DMS114 treated with DMSO at 0.1 percent for 48 hours (cell line): ENCODE data around the gene ALDH18A1.

ENCODE experiments used
- DNase-seq: peaks from one replicate; lab custom pipeline; 2025; ENCODE audit not compliant: unreplicated experiment; lab: John Stamatoyannopoulos, UW

ALDH18A1 gene

DNA sequence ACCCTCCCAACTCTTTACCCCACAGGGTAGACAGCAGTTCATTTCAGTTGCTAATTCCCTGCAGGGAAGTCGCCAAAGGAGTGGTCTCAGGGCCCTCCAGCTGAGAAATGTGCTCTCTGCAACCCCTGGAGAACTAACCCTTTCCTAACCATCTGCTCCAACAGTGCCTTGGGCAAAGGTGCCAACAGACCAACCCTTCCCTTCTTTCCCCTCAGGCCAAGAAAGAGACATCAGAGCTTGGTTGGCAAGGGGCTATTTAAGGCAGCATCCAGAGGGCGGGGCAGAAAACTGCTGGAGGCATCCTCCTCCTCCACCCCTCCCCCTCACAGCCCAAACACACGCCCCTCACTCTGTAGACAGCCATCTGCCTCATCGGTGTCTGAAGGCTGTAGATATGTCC is 97.0 kb downstream of the ALDH18A1 start:
- no peak for DNase-seq

DNA sequence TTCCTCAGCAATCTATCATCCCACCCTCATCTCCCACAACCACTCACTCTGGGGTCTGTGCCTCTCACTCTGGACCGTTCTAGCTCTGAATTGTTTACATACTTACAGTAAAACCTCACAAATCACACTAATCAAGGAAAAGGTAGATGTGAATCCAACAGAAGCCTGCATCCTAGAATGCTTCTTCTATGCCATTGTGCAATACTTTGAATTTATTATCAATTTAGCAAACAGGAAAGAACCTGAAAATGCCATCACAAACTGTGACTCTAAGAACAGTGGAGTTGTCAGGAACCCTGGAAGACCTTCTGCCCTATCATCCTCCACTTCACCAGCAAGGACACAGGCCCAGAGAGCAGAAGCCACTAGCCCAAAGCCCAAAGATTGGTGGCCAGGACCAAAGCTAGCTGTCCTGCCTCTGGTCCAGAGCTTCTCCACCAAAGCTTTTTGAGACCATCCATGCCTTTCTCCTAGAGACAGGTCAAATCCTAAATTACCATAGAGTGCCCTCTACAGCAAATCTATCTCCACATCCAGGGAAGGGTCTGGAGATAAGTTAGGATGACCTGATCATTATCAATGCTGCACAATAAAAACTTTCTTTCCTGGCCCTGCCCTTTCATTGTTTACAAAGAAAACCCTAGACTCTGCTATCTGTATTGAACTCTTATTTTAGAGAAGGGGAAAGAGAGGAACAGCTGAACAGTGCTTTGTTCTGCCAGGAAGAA is 97.8 kb downstream of the ALDH18A1 start:
- DNase-seq, result no peak

DNA sequence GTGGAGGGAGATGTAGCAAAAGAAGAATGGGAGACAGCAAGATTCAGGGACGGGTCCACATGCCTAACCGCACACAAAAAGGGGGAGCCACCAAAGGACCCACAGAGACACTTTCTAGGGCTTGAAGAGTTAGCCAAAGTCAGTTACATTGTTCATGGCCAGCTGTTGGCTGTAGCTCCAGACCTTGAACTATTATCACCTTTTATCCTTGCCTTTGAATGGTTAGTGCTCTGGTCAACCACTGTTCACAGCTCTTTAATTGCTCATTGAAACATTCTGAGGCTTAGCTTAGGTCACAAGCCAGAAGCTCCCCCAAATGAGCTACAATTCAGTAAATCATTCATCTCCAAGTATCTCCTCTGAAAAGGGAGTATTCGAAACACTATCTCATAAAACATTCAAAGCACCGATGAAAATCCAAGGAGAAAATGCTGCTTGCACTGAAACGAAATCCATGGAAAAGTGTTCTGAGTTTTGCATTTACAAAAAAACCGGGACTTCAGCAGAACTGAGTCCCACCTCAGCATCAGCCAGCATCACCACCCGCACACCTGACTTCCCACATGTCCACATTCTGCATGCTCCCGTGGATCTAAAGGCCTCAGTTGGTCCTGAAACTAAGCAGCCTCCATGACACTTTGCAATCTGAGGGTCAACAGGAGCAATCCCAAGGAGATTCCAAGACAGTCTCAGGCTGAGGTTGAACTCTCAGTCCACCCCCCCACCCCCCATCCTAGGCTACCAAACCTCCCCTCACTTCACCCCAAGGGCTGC is 99.3 kb downstream of the ALDH18A1 start:
- DNase-seq, result no peak
